Astrocyte of the spinal cord (primary cell): ENCODE results near the gene POLR2F.

Source experiments
- DNase-seq: peaks from one replicate; pipeline ENCODE4 v3.0.0; 2011; ENCODE audit warnings: low read depth, low spot score
- H3K4me3 ChIP-seq: 2 replicates; pipeline ENCODE4 v1.5.1; 2011; ENCODE audit warnings: low read depth, mild to moderate bottlenecking, low read length, moderate library complexity
- CTCF ChIP-seq: IDR thresholded peaks from 2 replicates; pipeline ENCODE4 v1.5.1; 2012; ENCODE audit warnings: low read depth, mild to moderate bottlenecking, low read length, inconsistent platforms
- in situ Hi-C: cut with HindIII; loops from 2 replicates; pipeline ENCODE4 v1.10.0; 2017; ENCODE audit warnings: low sequenced_read_pairs

The POLR2F gene

GRCh38 chr22:37999640-38000272 is 46.3 kb downstream of the POLR2F start:
- in situ Hi-C loops, result no loop called here
- no peak overlapping the region for H3K4me3 ChIP-seq
- DNase-seq, result peak; percentile 73
- TF ChIP-seq CTCF, result no peak

- in situ Hi-C loops, result no loop called here
- no peak for DNase-seq
- H3K4me3 ChIP-seq, result no peak overlapping the region
- TF ChIP-seq CTCF, result no peak
Measured at GRCh38 chr22:38005943-38006342, 52.4 kb downstream of the POLR2F start.

DNA sequence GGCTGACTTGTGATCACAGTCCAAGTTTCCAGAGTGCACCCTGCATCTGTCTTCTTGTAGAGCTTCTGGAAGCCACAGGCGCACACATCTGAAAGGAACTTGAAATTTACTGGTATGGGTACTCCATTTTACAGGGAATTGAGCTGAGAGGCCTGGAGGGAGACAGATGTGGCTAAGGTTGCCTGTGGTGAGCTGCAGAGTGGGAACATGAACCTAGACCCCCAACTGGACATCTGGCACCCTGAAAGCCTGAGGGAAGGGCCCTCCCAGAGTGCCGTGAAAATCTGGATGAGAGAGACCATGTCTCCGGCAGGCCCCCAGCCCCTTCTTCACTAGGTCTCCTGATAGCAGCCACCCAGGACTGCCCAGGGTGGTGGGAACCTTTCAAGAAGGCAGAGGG is 53.4 kb downstream of the POLR2F start:
- no peak for DNase-seq
- no peak for TF ChIP-seq CTCF
- in situ Hi-C loops, result no loop called here
- no peak overlapping the region for H3K4me3 ChIP-seq

DNA sequence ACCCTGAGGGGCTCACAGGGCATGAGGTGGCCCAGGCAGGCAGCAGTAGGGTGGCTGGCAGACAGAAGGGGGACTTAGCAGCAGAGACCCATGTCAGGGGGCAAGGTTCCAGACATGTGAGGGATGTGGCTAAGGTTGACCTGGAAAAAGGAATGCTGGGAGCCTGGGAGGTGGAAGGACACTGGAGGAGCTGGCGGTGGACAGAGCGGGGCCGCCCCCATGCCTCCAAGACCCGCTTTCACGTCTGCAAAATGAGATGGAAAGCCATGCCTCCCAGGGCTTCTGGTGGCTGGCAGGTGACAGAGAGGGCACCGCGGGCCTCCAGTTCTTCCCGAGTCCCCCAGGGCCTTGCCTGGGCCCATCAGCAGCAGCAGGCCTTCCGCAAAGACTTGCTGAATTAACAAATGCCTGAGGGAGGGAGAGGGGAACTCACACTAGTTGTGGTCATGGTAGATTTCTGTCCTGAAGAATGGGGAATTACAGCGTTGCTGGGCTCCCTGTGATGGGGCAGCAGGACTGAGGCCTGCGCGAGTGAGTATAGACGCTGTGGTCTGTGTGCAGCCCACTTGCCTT is 53.9 kb downstream of the POLR2F start:
- in situ Hi-C loops, result no loop called here
- no peak for TF ChIP-seq CTCF
- H3K4me3 ChIP-seq, result no peak overlapping the region
- DNase-seq, result no peak

DNA sequence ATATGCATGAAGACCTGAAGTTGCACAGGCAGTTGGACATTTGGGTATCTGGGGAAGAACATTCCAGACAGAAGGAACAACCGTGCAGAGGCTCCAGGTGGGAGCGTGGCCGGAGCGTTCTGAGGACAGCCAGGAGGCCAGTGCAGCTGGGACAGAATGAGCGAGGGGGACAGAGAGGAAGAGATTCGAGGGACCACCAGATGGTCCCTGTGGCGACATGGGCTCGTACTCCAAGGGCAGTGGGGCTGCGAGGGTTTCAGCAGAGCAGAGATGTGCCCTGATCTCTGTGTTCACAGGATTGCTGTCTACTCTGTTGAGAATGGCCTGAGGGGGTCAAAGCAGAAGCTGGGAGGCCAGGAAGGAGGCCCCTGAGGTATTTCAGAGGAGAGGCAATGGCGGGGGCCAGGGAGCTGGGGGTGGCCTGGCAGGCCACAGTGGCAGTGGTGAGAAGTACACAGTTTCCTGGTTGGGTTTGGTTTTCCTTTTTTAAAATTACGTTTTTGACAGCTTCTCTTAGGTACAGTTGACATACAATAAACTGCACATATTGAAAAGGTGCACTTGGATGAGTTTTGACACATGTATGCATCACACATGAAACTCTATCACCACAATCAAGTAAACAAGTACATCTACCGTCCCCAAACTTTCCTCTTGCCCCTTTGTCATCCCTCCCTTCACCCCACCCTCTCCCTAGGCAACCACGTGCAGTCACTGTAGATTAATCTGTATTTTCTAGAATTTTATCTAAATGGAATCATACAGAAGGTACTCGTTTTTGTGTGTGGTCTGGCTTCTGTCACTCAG is 55.7 kb downstream of the POLR2F start:
- no peak for DNase-seq
- no peak overlapping the region for H3K4me3 ChIP-seq
- TF ChIP-seq CTCF, result no peak
- in situ Hi-C loops, result no loop called here

- TF ChIP-seq CTCF, result no peak
- H3K4me3 ChIP-seq, result no peak overlapping the region
- peak; percentile 23 for DNase-seq
- in situ Hi-C loops, result no loop called here
Measured at GRCh38 chr22:38012604-38013072, 59.1 kb downstream of the POLR2F start.
